Activated CD4-positive, alpha-beta T cell treated with anti-CD3 and anti-CD28 coated beads, Interleukin-2, amount 50 U/mL, for 24 hours (primary cell): ENCODE results near the gene EMP2.
"Not testable (repeated sequence)": the region's sequence is repeated elsewhere in the genome, so short reads cannot be mapped to it uniquely, and the experiment has no call there.

Experiments used
- DNase-seq, 2 donors: peaks; one replicate each; pipeline ENCODE4 v3.0.0-alpha.2; 2020; ENCODE audit warnings: low read depth in 1 of 2, low spot score in 1 of 2

EMP2 gene

GRCh38 chr16:10579965-10580882, at the start of gene EMP2:
EMP2 (minus strand) TSS chr16:10580598; CDS start chr16:10547617, 32,981 bp downstream.
- DNase-seq: no peak

GRCh38 chr16:10629592-10629963, 49.2 kb upstream of the EMP2 start:
- DNase-seq: no peak

DNA sequence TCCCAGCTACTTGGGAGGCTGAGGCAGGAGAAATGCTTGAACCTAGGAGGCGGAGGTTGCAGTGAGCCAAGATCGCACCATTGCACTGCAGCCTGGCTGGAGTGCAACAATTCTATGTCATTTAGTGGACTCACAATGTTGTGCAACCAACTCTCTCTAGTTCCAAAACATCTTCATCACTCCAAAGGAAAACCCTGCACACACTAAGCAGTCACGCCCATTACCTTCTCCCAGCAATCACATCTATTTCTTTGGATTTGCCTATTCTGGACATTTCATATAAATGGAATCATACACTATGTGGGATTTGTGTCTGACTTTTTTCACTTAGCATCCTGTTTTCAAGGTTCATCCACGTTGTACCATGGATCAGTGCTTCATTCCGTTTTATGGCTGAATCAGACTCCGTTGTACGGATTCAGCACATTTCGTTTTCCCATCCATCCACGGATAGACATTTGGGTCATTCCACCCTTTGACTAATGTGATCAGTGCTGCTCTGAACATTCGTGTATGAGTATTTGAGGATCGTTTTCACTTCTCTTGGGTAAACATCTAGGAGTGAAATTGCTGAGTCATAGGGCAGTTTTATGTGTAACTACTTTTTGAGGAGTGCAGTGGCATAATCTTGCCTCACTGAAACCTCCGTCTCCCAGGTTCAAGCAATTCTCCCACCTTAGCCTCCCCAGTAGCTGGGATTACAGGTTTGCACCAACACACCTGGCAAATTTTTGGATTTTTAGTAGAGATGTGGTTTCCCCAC, 45.4 kb upstream of the EMP2 start:
- no peak for DNase-seq

DNA sequence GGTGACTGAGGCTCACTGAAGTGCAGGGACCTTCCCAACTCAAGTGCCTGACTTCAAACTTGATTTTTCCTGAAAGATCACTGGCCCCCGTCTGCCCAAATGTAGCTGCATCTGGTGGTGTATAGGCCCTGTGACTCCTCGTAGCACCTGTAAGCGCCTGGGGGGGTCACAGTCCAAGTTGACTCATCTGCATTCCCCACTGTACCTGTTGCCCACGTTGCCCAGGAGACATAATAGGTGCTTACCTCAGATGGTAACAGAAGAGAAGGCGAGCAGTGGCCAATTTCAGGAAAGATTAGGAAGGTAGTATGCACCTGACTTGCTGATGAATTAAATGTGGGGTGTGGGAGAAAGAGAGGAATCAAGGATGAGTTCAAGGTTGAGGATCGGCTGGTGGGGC, 44.1 kb upstream of the EMP2 start:
- no peak for DNase-seq

DNA sequence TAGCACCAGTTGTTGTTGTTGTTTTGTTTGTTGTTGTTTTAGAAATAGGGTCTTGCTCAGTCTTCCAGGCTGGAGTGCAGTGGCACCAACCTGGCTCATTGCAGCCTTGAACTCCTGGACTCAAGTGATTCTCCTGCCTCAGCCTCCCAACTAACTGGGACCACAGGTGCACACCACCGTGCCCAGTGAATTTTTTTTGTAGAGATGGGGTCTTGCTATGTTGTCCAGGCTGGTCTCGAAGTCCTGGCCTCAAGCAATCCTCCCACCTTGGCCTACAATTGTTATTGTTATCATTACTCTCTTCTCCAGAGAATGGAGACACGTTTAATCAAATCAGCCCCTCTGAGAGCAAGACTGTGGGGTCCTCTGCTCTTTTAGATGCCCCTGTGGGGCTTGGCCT, 42.7 kb upstream of the EMP2 start:
- no peak for DNase-seq

DNA sequence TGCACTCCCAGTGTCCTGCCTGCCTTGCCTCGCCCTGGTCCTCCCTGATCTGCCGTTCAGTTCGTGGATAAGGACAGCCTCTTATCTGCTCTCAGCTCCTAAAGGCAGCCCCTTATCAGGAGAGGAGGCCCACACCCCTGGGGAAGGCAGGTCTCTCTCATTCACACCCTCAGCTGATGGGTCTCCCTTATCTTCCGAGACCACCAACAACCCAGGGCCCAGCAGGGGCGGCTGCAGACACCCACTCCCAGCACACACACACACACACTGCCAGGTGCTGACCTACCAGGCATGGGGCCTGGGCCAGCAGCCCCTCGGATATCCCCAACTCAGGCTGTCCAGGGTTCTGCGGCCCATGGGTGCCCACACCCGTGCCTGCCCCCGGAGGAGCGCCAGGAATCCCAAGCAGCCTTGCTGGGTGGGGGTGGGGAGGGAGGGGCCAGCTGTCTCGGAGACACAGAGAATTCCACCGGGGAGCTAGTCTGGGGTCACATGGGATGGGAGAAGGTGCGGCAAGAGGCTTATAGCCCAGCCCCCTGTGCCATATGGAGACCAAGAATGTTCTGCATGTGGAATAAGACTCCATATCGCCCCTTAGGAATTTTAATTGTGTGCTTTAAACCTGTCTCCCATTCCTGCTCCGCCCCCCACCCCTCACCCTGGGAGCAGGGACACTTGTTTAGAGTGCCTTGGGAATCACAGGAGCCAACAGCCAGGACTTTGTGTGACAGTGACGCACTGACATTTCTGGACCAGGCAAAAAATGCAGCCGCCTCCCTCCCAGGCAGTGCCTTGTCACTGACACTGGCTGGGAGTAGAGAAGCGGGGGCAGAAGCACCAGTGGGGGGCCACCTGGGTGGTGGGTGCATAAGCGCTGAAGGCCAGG, 41.9 kb upstream of the EMP2 start:
- no peak for DNase-seq

DNA sequence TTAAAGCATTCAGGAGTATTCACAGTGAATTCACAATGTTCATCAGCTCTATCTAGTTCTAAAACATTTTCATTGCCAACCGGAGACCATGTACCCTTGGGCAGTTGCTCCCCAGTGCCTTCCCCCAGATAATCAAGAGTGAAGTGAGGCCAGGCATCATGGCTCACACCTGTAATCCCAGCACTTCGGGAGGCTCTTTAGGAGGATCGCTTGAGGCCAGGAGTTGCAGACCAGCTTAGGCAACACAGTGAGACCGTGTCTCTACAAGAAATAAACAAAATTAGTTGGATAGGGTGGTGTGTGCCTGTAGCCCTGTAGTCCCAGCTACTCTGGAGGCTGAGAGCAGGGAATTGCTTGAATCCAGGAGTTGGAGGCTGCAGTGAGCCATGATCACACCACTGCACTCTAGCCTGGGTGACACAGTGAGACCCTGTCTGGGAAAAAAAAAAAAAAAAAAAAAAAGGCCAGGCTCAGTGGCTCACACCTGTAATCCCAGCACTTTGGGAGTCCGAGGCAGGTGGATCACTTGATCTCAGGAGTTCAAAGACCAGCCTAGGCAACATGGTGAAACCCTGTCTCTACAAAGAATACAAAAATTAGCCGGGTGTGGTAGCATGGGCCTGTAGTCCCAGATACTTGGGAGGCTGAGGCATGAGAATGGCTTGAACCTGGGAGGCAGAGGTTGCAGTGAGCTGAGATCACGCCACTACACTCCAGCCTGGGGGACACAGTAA, 41.0 kb upstream of the EMP2 start:
- not testable (repeated sequence) for DNase-seq

DNA sequence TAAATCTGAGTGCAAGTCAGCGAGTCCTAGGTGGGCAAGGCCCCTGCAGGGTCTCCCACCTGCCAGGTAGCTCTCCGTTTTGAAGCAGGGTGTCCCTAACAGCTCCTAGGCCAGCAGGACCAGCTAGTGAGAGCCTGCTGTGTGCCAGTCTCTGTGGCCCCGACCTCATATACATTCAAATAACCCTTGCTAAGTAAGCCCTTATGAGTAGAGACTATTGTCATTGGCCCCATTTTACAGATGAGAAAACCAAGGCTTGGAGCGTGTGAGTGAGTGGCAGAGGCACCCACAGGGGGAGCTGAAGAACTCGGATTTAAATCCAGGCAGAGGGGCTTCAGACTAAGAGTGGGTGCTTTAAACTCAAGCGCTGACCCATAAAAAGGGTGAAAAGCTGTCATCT, 39.7 kb upstream of the EMP2 start:
- no peak for DNase-seq

DNA sequence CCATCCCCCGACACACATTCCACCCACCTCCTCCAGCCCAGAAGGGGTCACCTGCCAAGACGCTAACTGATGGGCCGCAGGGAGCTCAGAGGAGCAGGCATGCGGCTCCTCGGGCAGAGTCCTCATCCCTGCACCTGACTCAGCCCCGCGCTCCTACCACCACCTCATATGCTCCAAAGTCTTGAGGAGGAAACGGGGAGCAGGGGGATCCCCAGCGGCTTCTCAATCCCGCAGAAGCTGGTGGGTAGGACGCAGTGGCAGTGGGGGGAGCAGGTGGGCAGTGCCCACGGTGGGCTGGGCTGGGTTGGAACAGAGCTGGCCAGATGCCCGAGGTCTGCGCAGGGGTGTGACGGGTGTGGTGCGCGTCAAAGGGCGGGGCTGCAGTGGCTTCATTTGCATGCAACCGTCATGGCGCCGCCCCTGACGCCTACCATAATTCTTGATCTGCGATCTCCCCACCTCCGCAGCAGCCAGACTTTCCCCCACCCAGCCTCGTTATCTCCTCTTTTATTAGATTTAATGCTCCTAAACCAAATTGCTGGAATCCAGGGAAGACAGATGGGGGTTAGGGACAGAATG, 39.0 kb upstream of the EMP2 start:
- no peak for DNase-seq

DNA sequence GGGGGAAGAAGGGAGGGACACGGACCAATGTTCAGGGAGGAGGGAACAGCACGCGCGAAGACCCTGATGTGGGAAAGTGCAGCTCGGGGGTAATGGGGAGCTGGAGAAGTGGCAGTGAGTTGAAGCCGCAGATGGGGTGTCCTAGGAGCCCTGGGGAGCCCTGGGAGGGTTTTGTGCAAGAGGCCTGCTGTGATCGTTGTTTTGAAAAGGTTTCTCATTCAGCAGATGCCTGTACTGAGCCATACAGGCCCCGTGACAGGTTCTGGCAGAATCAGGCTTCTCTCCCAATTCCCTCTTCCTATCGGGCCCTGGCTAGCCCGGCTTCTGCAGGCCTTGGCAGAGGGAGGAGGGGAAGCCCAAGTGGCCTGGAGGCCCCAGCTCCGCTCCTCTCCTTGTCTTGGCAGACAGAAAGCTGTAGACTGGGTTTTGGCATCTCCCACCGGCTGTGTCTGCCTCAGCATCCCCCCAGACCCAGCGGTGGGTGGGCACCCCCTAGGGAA, 38.4 kb upstream of the EMP2 start:
- DNase-seq: no peak

DNA sequence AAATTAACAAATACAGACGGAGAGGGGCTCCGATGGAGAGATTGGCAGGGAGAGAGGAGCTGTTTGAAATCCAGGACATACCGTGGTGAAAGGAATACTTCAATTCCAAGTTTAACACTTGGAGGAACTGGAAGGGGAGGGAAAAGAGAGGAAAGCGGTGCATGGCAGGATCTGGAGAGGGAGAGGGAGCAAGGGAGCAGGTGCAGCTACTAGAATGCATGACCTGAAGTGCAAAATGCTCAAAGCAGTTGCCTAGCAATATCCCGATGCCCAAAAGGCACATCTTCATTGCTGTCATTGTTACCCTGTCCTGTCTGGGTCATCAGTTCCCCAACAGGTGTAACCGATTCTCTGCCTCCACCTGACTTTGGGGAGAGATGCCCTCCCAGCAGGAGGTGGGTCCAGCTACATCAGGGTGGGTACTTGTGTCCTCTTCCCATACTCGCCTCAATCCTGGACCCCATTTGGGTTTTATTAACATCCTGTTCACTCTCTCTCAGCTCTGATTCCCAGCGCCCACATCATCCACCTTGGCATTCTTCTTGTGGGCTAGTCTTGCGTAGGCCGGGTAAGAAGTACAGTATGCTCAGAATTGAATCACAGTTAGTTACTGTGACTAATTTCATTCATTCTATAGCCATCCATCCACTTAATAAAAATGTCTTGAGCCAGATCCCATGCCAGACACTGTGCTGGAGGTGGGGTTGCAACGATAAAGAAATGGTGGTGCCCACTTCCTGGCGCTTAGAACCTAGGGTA, 37.4 kb upstream of the EMP2 start:
- DNase-seq: no peak

GRCh38 chr16:10616756-10617640, 36.6 kb upstream of the EMP2 start:
- DNase-seq: no peak

- no peak for DNase-seq
Measured at GRCh38 chr16:10616419-10616755, 36.0 kb upstream of the EMP2 start.

- no peak for DNase-seq
Measured at GRCh38 chr16:10614685-10615084, 34.3 kb upstream of the EMP2 start.

GRCh38 chr16:10613785-10614485, 33.5 kb upstream of the EMP2 start:
- DNase-seq: no peak

DNA sequence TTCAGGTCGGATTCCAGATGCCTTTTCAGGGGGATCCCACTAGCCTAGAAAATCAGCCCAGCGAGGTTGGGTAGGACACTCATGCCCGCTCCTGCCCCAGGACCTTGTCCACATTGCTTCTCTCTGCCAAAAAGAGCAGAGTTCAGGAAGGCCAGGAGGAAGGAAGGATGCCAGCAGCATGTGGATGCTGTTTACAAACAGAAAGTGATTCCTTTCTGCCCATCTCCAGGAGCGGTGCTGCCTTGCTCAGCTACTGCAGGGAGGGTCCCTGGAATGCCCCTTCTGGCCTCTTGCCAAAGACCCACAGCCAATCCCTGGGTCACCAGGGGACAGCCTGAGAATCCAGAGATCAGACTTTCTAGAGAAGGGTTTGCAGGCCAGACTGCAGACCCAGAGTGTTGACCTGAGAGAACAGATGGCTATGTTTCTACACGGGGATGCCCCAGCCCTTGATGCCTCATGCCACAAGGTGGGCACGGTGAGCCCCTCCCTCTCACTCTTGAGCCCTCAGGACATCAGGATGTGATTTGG, 32.3 kb upstream of the EMP2 start:
- no peak for DNase-seq

- DNase-seq: no peak
Measured at GRCh38 chr16:10611825-10612342, 31.5 kb upstream of the EMP2 start.
